Heart right ventricle (tissue), 16 donors: Measurements from ENCODE around the gene ARFIP2. TPM values are rescaled to one million over a fixed set of nuclear protein-coding genes. Genes with fewer than 3 reads are reported as not detected.
A peak's percentile ranks its signal among the peaks of the same experiment; 100 is the strongest.

ENCODE experiments used
- ATAC-seq, 8 donors: fragments of 200-7000 bp; cut with Tn5 transposase; one replicate each; pipeline ENCODE4 v1.9.1; 2020; ENCODE audit warnings: mild to moderate bottlenecking in 8 of 8, moderate library complexity in 8 of 8, moderate number of reproducible peaks in 1 of 8
- DNase-seq, 2 donors: peaks; one replicate each; pipeline ENCODE4 v3.0.0-alpha.2; 2020
- H3K27ac ChIP-seq, 10 donors: fragments of 200-600 bp; sonication (generic) in 2 of 10; one replicate each; pipeline versions ENCODE4 v1.5.0 to v1.8.0; 2020 to 2022; ENCODE audit warnings: mild to moderate bottlenecking in 3 of 10
- H3K27me3 ChIP-seq, 7 donors: fragments of 200-600 bp; one replicate each; pipeline ENCODE4 v1.8.0; 2021 to 2022; ENCODE audit warnings: mild to moderate bottlenecking in 2 of 7
- H3K36me3 ChIP-seq, 9 donors: fragments of 200-600 bp; sonication (generic) in 1 of 9; one replicate each; pipeline versions ENCODE4 v1.5.0 to v1.8.0; 2020 to 2022; ENCODE audit warnings: mild to moderate bottlenecking in 2 of 9
- H3K4me1 ChIP-seq, 9 donors: fragments of 200-600 bp; sonication (generic) in 1 of 9; one replicate each; pipeline versions ENCODE4 v1.5.0 to v1.8.0; 2020 to 2022; ENCODE audit warnings: mild to moderate bottlenecking in 4 of 9
- H3K4me3 ChIP-seq, 10 donors: fragments of 200-600 bp; sonication (generic) in 2 of 10; one replicate each; pipeline versions ENCODE4 v1.5.0 to v1.8.0; 2020 to 2022; ENCODE audit warnings: mild to moderate bottlenecking in 7 of 10, moderate library complexity in 2 of 10
- H3K9me3 ChIP-seq, 11 donors: fragments of 200-600 bp in 10 of 11; sonication (generic) in 2 of 11; one replicate each; pipeline versions ENCODE4 v1.5.0 to v1.8.0; 2013 to 2022; ENCODE audit warnings: mild to moderate bottlenecking in 2 of 11, control low read depth in 1 of 11, moderate library complexity in 1 of 11
- WGBS, 2 donors: extraction: QIAGEN DNeasy Blood & Tissue Kit; methylation state at CpG; one replicate each; pipeline ENCODE4 v1.1.7; 2013; ENCODE audit warnings: inconsistent platforms in 1 of 2; 5-methylcytosine and 5-hydroxymethylcytosine counted together
- intact Hi-C, 10 donors: fragments of 100-400 bp; cut with DNase I; formaldehyde crosslinking; loops; one replicate each; pipeline versions ENCODE4 v1.11.1 to v1.14.2; 2022
- polyA plus RNA-seq, 2 donors: library from polyadenylated mRNA; stranded (reverse); fragments of 200-250 nt; gene quantifications; one replicate each; pipeline ENCODE4 v1.2.3, GENCODE V29; 2013
- total RNA-seq, 10 donors: library from RNA; stranded (reverse); fragmentation: NEBNext Ultra II Directional in 3 of 10; extraction: Animal tissue kit (Norgen Biotek cat#: 25700) in 3 of 10; gene quantifications; one replicate each; pipeline versions ENCODE4 v1.2.1 to v1.2.4, GENCODE V29; 2021 to 2023
- TF ChIP-seq, protein P1 (sequence below), 9 donors: fragments of 200-600 bp; sonication (generic) in 2 of 9; IDR thresholded peaks; one replicate each; pipeline versions ENCODE4 v1.5.0 to v1.8.0; 2021 to 2022; ENCODE audit warnings: antibody characterized with exemption in 9 of 9, mild to moderate bottlenecking in 5 of 9, moderate library complexity in 1 of 9
- donor health status: Arrhythmogenic right ventricular cardiomyopathy.
- donor health status: ischemic (EF 13 %, LVEDD 7.1; RV severe dilation, severe dysfunction).
- donor health status: healthy with polysubstance abuse.
- donor health status: DM: no; HTN: yes; CAD: no.
- donor health status: DM: no; HTN: no; CAD: no.
- donor health status: ischemic (EF 25% LVEDD 6.9; RV normal size, moderate dysfunction).
- donor health status: ischemic (EF 25% LVEDD 5.7; RV mildly dilated, moderate dysfunction).
- donor health status: healthy.
- donor health status: DM: yes; HTN: yes; CAD: no.
- donor health status: Ischemic cardiomyopathy.
- donor health status: ischemic (EF 35%, LVEDD 5.7; RV mildly dilated, moderate dysfunction).
- donor health status: nonischemic (EF 11% LVEDD 7.7; RV severe dilation, severe dysfunction).
- donor health status: DM: yes; HTN: yes; CAD: no.
- donor health status: PGD.
- donor health status: ischemic (EF 29% LVEDD 5.4; RV normal size, mild dysfunction).
- donor health status: nonischemic (EF 23%, LVEDD 6.1; RV moderate dilation, normal function).

Gene ARFIP2
- total and polyA plus RNA-seq, 12 donors, result 12.4 to 36.8 (median 15.3) TPM

DNA sequence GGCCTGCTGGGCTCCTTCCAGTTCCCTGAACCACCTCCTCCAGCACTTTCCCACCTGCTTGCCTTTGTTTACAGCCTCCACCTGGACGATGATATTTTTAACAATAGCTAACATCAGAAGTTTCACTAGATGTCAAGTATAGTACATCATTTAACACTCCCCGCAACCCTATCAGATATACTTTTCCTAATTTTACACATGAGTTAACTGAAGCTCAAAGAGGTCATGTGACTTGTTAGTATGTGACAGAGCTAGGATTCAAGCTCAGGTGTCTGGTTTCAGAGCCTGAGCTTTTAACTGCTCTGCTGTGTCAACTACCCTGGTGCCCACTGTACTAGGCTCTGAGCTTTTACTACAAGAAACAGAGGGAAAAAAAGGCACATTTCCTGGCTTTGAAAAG, 26.1 kb downstream of the ARFIP2 start:
- H3K4me3 ChIP-seq, result no peak overlapping the region
- H3K36me3 ChIP-seq, result peaks cover 3 to 100% (median 60%) of the 10 kb centered on the region in 9 donors
- ATAC-seq (no peak), DNase-seq (no peak)
- H3K4me1 ChIP-seq, result no peaks in the 10 kb centered on the region
- WGBS, 2 donors, result 70 to 85% methylated on average over 2 of the region's 2 CpGs
- intact Hi-C loops, result no loop called here
- no peaks in the 10 kb centered on the region for H3K9me3 ChIP-seq
- H3K27me3 ChIP-seq, result no peaks in the 10 kb centered on the region
- H3K27ac ChIP-seq, result no peak overlapping the region
- TF ChIP-seq, protein P1, sequence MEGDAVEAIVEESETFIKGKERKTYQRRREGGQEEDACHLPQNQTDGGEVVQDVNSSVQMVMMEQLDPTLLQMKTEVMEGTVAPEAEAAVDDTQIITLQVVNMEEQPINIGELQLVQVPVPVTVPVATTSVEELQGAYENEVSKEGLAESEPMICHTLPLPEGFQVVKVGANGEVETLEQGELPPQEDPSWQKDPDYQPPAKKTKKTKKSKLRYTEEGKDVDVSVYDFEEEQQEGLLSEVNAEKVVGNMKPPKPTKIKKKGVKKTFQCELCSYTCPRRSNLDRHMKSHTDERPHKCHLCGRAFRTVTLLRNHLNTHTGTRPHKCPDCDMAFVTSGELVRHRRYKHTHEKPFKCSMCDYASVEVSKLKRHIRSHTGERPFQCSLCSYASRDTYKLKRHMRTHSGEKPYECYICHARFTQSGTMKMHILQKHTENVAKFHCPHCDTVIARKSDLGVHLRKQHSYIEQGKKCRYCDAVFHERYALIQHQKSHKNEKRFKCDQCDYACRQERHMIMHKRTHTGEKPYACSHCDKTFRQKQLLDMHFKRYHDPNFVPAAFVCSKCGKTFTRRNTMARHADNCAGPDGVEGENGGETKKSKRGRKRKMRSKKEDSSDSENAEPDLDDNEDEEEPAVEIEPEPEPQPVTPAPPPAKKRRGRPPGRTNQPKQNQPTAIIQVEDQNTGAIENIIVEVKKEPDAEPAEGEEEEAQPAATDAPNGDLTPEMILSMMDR (IDR thresholded peaks at IDR 0.05), result no peak

- no peak for DNase-seq
- no peak overlapping the region for H3K27ac ChIP-seq
- TF ChIP-seq, protein P1 (IDR thresholded peaks at IDR 0.05), result no peak
- WGBS, 2 donors, result 94 to 97% methylated on average over 2 of the region's 2 CpGs
- H3K4me3 ChIP-seq, result no peak overlapping the region
- H3K27me3 ChIP-seq, result no peaks in the 10 kb centered on the region
- no peaks in the 10 kb centered on the region for H3K4me1 ChIP-seq
- H3K36me3 ChIP-seq, result peaks cover 3 to 100% (median 66%) of the 10 kb centered on the region in 9 donors
- H3K9me3 ChIP-seq, result no peaks in the 10 kb centered on the region
- ATAC-seq, result no peak
- intact Hi-C loops, result no loop called here
Measured at GRCh38 chr11:6453152-6453551, 28.0 kb downstream of the ARFIP2 start.

DNA sequence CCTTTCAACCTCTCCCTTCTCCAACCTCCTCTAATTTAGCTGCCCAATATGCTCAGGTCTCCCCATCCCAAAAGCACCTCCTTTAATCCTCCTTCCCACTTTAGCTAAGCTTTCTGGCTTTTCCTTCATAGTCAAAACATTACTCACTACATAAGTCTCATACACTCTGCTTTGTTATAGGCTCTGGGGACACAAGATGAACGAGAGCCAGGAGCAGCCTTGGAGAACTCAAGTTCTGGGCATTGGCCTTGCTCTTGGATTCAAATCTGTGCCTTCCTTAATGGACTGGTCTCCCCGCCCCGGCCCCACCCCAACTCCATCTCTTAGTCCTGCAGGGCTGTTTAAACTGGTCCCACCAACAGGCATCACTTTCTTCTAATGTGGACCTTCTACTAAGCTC, 28.9 kb downstream of the ARFIP2 start:
- no peak for DNase-seq
- TF ChIP-seq, protein P1 (IDR thresholded peaks at IDR 0.05), result no peak
- Histone ChIP-seq H3K27me3 (no peaks in the 10 kb centered on the region), H3K27ac (no peak overlapping the region), H3K36me3 (peaks cover 3 to 100% (median 62%) of the 10 kb centered on the region in 9 donors), H3K4me3 (no peak overlapping the region), H3K4me1 (no peaks in the 10 kb centered on the region), H3K9me3 (no peaks in the 10 kb centered on the region)
- peak in 1 of 8 donors; percentile 32 for ATAC-seq
- intact Hi-C loops, result no loop called here
- WGBS, 2 donors, result 83 to 92% methylated on average over 3 of the region's 3 CpGs

DNA sequence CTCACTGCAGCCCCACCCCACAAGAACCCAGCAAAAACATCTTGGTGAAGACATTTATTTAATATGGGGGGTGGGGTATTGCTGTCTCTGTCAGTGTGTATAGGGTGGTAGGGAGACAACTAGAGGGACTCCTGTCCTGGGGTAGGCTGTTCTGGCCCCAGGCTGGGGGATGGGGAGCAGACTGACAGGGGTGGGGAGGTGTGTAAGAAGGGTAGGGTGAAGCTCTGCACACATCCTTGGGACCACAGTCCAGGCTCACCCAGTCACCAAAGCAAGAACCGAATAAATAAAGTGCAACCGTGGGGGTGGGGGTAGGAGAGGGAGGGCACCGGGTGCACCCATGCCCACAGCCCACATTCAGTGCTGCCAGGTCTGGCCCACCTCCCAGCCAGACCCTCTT, 32.6 kb downstream of the ARFIP2 start:
- intact Hi-C loops, result no loop called here
- 93 to 100% methylated on average over 3 of the region's 3 CpGs for WGBS, 2 donors
- Histone ChIP-seq H3K36me3 (peaks cover 0 to 63% (median 35%) of the 10 kb centered on the region in 9 donors), H3K4me1 (no peaks in the 10 kb centered on the region), H3K9me3 (no peaks in the 10 kb centered on the region), H3K27ac (no peak overlapping the region), H3K4me3 (no peak overlapping the region), H3K27me3 (no peaks in the 10 kb centered on the region)
- ATAC-seq (no peak), DNase-seq (no peak)
- TF ChIP-seq, protein P1 (IDR thresholded peaks at IDR 0.05), result no peak
